Left lung (tissue), 10 donors: ENCODE results near the gene AMZ2. TPM values are rescaled to one million over a fixed set of nuclear protein-coding genes. Genes with fewer than 3 reads are reported as not detected.
"Not testable (repeated sequence)": the region's sequence is repeated elsewhere in the genome, so short reads cannot be mapped to it uniquely, and the experiment has no call there.

Experiments
- ATAC-seq: fragments of 200-7000 bp; cut with Tn5 transposase; one replicate; pipeline ENCODE4 v1.9.1; 2020; ENCODE audit warnings: moderate library complexity
- DNase-seq, 4 donors: peaks; one replicate each; pipeline ENCODE4 v3.0.0-alpha.2; 2013 to 2020
- H3K27ac ChIP-seq, 2 donors: fragments of 200-600 bp; sonication (generic) in 1 of 2; one replicate each; pipeline versions ENCODE4 v1.5.0 to v1.8.0; 2020 to 2021
- H3K27me3 ChIP-seq, 2 donors: fragments of 200-600 bp; sonication (generic) in 1 of 2; one replicate each; pipeline versions ENCODE4 v1.5.0 to v1.8.0; 2020 to 2021
- H3K36me3 ChIP-seq, 2 donors: fragments of 200-600 bp; sonication (generic) in 1 of 2; one replicate each; pipeline versions ENCODE4 v1.5.0 to v1.8.0; 2020 to 2021
- H3K4me1 ChIP-seq, 2 donors: fragments of 200-600 bp; one replicate each; pipeline ENCODE4 v1.8.0; 2021
- H3K4me3 ChIP-seq, 2 donors: fragments of 200-600 bp; sonication (generic) in 1 of 2; one replicate each; pipeline versions ENCODE4 v1.5.0 to v1.8.0; 2020 to 2021; ENCODE audit warnings: mild to moderate bottlenecking in 1 of 2
- H3K9me3 ChIP-seq, 2 donors: fragments of 200-600 bp; sonication (generic) in 1 of 2; one replicate each; pipeline versions ENCODE4 v1.5.0 to v1.8.0; 2020 to 2021
- intact Hi-C, 2 donors: fragments of 100-400 bp; cut with DNase I; formaldehyde crosslinking; loops; one replicate each; pipeline versions ENCODE4 v1.11.2 to v1.14.2; 2022
- polyA plus RNA-seq, 6 donors: library from polyadenylated mRNA; unstranded; fragments of 120-200 nt; gene quantifications; one replicate each; pipeline ENCODE4 v1.2.1, GENCODE V29; 2013; ENCODE audit not compliant: insufficient read length in 6 of 6
- total RNA-seq, 2 donors: library from RNA; stranded (reverse); fragmentation: NEBNext Ultra II Directional; extraction: Animal tissue kit (Norgen Biotek cat#: 25700); gene quantifications; one replicate each; pipeline ENCODE4 v1.2.1, GENCODE V29; 2021
- TF ChIP-seq, protein P1 (sequence below), 2 donors: fragments of 200-600 bp; sonication (generic) in 1 of 2; IDR thresholded peaks; one replicate each; pipeline versions ENCODE4 v1.5.0 to v1.8.0; 2021; ENCODE audit warnings: antibody characterized with exemption in 2 of 2
- donor health status: DM: no; HTN: yes; CAD: no.
- donor health status: DM: no; HTN: no; CAD: no.

Gene AMZ2
- total and polyA plus RNA-seq, 8 donors: 48.4 to 86.1 (median 75.1) TPM

DNA sequence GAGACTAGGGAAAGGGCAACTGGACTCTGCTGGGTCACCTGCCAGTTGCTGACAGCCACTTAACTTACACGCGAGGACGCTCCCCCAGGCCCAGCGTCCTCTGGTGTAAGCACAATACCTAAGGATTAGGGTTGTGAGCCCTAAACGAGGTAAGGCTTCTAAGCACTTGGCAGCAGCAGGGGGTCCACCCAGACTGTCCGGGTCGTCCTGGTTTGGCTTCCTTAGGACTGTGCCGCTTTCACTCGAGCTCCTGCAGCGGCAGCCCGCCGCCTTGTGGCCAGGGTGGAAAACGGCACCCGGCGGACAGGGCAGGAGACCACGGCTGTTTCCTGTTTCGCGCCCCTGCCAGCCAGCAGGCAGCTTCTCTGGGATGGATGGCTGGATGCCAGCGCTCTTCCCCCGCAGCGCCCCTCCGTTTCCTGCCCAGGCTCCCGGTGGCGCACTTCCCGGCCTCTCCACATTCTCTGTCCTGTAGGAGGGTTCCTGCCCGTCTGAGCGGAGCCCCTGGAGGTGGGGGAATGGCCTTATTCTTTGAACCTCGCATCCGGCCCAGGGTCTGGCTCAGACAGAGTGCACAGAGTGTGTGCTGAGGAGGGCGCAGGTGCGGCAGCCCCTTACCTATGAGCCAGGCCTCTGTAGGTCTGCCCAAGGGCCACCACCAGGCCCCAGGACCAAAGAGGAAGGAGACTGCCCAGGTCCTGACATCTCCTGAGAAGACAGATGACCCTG, 47.0 kb upstream of the AMZ2 start:
- Histone ChIP-seq H3K36me3 (no peaks in the 10 kb centered on the region), H3K9me3 (no peaks in the 10 kb centered on the region), H3K4me3 (peak overlapping the region in 1 of 2 donors; percentile 25), H3K4me1 (peaks cover 23 to 60% of the 10 kb centered on the region in 2 donors), H3K27ac (no peak overlapping the region), H3K27me3 (peaks cover 43 to 70% of the 10 kb centered on the region in 2 donors)
- intact Hi-C loops: no loop called here
- DNase-seq: peak in 3 of 4 donors; percentile 71 to 96 (median 81)
- peak; percentile 58 for ATAC-seq
- TF ChIP-seq, protein P1, sequence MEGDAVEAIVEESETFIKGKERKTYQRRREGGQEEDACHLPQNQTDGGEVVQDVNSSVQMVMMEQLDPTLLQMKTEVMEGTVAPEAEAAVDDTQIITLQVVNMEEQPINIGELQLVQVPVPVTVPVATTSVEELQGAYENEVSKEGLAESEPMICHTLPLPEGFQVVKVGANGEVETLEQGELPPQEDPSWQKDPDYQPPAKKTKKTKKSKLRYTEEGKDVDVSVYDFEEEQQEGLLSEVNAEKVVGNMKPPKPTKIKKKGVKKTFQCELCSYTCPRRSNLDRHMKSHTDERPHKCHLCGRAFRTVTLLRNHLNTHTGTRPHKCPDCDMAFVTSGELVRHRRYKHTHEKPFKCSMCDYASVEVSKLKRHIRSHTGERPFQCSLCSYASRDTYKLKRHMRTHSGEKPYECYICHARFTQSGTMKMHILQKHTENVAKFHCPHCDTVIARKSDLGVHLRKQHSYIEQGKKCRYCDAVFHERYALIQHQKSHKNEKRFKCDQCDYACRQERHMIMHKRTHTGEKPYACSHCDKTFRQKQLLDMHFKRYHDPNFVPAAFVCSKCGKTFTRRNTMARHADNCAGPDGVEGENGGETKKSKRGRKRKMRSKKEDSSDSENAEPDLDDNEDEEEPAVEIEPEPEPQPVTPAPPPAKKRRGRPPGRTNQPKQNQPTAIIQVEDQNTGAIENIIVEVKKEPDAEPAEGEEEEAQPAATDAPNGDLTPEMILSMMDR (IDR thresholded peaks at IDR 0.05): peak; percentile 80 to 93

DNA sequence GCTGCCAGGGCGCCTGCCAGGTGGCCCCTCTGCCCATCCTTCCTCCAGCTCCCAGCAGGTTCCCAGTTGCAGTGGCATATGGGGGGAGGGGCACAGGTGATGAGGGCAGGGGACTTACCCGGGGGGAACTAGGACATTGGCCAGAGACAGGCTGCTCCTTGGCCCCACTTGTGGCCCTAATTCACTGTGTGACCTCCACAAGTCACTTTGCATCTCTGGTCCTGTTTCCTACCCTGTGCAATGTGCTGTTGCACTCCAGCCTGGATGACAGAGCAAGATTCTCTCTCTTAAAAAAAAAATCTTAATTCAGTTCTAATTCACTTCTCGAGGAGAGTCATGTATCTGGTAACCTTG, 46.4 kb upstream of the AMZ2 start:
- Histone ChIP-seq H3K4me1 (peaks cover 18 to 57% of the 10 kb centered on the region in 2 donors), H3K27me3 (peaks cover 37 to 65% of the 10 kb centered on the region in 2 donors)
- ATAC-seq, H3K4me3 ChIP-seq, H3K36me3 ChIP-seq, intact Hi-C loops, DNase-seq, H3K27ac ChIP-seq, H3K9me3 ChIP-seq: not testable (repeated sequence)

DNA sequence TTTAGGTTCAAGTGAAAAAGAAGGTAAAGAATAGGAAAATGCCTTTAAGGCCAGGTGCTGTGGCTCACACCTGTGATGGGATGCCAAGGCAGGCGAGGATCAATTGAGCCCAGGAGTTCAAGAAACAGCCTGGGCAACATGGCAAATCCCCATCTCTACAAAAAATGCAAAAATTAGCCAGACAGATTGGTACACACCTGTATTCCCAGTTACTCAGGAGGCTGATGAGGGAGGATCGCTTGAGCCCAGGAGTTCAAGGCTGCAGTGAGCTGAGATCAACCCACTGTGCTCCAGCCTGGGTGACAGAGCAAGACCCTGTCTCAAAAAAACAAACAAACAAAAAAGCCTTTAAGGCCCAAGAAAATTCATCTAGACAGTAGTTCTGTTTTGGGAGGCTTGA, 45.5 kb upstream of the AMZ2 start:
- H3K4me3 ChIP-seq, H3K27ac ChIP-seq, H3K9me3 ChIP-seq, ATAC-seq, DNase-seq, H3K36me3 ChIP-seq, intact Hi-C loops: not testable (repeated sequence)
- Histone ChIP-seq H3K27me3 (peaks cover 28 to 56% of the 10 kb centered on the region in 2 donors), H3K4me1 (peaks cover 10 to 53% of the 10 kb centered on the region in 2 donors)

DNA sequence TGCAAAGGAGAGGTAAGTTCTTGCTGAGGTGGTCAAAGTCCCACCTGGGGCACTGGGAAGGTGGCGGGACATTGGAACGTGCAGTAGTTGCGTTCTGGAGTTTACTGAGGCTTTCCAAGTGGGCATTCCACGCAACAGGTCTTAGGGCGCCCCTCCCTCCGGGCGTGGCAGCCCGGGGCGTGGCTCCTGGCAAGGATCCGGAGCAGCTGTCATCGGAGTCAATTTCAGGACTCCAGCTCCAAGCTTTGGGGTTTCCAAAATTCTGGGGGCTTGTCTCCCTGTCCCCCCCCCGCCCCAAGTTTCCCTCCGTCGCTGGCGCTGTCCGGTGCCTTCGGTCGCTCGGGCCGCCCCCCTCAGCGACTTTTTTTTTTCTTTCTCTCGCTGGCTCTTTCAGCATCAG, 43.1 kb upstream of the AMZ2 start:
- DNase-seq (peak in 2 of 4 donors; percentile 63 to 80), ATAC-seq (peak; percentile 62)
- H3K27me3 ChIP-seq: peaks cover 4 to 31% of the 10 kb centered on the region in 2 donors
- H3K36me3 ChIP-seq: peaks cover 0 to 4% of the 10 kb centered on the region in 2 donors
- peak overlapping the region; percentile 86 to 87 for H3K27ac ChIP-seq
- no peaks in the 10 kb centered on the region for H3K9me3 ChIP-seq
- intact Hi-C loops: no loop called here
- TF ChIP-seq, protein P1 (IDR thresholded peaks at IDR 0.05): no peak
- peaks cover 6 to 32% of the 10 kb centered on the region in 2 donors for H3K4me1 ChIP-seq
- peak overlapping the region; percentile 52 to 70 for H3K4me3 ChIP-seq

DNA sequence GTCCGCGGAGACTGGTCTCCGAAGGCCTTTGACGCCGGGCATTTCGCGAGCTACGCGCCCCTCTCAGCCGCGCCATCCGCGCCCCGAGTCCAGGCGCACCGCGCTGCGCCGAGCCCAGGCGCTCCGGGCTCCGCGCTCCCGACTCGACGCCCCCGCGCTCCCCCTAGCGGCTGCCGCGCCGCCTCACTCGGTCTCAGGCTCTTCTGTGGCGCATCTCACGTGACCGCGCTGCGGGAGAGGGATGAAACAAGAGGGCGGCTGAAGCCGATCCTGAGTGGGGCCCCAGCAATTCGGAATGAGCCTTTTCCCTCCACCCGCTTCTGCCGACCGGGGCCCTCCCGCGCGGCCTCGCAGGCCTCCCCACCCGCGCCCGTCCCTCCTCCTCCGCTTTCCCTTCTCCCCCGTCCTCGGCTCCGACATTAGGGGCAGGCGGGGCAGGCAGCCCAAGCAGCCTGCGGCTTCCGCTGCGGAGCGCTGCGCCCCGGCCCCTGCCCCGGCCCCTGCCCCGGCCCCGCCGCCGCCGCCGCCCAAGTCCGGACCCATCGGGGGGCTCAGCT, 42.5 kb upstream of the AMZ2 start:
- Histone ChIP-seq H3K4me3 (peak overlapping the region; percentile 52 to 70), H3K36me3 (peaks cover 0 to 10% of the 10 kb centered on the region in 2 donors), H3K27me3 (peaks cover 0 to 25% of the 10 kb centered on the region in 2 donors), H3K9me3 (no peaks in the 10 kb centered on the region), H3K4me1 (peaks cover 6 to 26% of the 10 kb centered on the region in 2 donors), H3K27ac (peak overlapping the region; percentile 86 to 87)
- DNase-seq (peak; percentile 89 to 100 (median 94)), ATAC-seq (peak; percentile 94)
- TF ChIP-seq, protein P1 (IDR thresholded peaks at IDR 0.05): peak; percentile 90 to 96
- intact Hi-C loops: no loop called here
